ENCODE measurements around the gene MAD2L1BP. TPM values are rescaled to one million over a fixed set of nuclear protein-coding genes. Genes with fewer than 3 reads are reported as not detected.

Gene MAD2L1BP
- total and polyA plus RNA-seq, 2 of the 13 experiments (the other 11 are each of a cell fraction or from before 2014, with no cell fraction given), result 54.2 to 55.5 TPM

DNA sequence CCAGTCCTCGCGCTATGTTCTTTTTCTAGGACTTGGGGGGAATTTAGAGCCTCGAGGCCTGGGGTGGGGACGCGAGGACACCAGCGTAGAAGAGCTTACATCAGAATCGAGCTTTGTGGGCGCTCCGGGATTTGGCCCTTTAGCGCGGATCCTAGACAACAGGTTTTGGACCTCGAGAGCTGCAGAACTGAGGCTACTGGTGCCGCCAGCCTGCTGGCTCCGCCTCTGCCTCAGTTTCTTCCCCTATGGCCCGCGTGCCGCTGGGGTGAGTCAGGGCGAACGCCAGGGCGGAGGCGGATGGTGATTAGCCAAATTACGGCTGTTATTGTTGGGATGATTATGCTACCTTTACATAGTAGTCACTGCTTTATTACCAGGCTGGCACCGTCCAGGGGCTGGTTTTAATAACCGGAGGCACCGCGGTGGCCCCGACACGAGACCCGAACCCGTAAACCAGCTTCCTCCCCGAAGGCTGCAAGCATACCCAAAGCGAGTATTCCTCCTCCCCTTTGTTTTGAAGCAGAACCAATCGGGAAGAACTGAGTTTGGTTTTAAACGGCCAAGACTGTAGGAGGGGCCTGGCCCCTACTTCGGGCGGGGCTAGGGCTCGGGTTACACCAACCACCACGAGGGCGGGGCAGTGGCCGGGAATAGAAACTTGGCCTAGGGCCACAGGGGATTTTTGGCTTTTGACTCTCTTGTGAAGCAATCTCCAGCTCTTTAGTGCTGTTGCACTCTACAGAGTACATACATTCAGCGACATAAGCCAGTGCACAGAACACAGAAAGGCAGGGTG, 5.9 kb upstream of the MAD2L1BP start (continued):
- TF ChIP-seq, protein P1, sequence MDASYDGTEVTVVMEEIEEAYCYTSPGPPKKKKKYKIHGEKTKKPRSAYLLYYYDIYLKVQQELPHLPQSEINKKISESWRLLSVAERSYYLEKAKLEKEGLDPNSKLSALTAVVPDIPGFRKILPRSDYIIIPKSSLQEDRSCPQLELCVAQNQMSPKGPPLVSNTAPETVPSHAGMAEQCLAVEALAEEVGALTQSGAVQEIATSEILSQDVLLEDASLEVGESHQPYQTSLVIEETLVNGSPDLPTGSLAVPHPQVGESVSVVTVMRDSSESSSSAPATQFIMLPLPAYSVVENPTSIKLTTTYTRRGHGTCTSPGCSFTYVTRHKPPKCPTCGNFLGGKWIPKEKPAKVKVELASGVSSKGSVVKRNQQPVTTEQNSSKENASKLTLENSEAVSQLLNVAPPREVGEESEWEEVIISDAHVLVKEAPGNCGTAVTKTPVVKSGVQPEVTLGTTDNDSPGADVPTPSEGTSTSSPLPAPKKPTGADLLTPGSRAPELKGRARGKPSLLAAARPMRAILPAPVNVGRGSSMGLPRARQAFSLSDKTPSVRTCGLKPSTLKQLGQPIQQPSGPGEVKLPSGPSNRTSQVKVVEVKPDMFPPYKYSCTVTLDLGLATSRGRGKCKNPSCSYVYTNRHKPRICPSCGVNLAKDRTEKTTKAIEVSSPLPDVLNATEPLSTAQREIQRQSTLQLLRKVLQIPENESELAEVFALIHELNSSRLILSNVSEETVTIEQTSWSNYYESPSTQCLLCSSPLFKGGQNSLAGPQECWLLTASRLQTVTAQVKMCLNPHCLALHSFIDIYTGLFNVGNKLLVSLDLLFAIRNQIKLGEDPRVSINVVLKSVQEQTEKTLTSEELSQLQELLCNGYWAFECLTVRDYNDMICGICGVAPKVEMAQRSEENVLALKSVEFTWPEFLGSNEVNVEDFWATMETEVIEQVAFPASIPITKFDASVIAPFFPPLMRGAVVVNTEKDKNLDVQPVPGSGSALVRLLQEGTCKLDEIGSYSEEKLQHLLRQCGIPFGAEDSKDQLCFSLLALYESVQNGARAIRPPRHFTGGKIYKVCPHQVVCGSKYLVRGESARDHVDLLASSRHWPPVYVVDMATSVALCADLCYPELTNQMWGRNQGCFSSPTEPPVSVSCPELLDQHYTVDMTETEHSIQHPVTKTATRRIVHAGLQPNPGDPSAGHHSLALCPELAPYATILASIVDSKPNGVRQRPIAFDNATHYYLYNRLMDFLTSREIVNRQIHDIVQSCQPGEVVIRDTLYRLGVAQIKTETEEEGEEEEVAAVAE (CRISPR knock-in tag; IDR thresholded peaks at IDR 0.05; ENCODE audit: borderline replicate concordance), result no peak; the same call in 1 of the 2 replicates
- peak; percentile 96 for TF ChIP-seq SIX1 (CRISPR knock-in tag; IDR thresholded peaks at IDR 0.05; ENCODE audit: borderline replicate concordance)
- no peak for TF ChIP-seq ZNF850 (CRISPR knock-in tag; conservative IDR thresholded peaks at IDR 0.05)
- no peak; the same call in 1 of the 2 replicates for TF ChIP-seq ZNF678 (CRISPR knock-in tag; IDR thresholded peaks at IDR 0.05)
- no peak for TF ChIP-seq NR2F1 (CRISPR knock-in tag; IDR thresholded peaks at IDR 0.05)
- 0 out of 2 replicates have a peak, but pooled peaks have one; percentile 56 for TF ChIP-seq XBP1 (CRISPR knock-in tag; IDR thresholded peaks at IDR 0.05)
- no peak for TF ChIP-seq SMC3 (IDR thresholded peaks at IDR 0.05; ENCODE audit: low read length)
- peak; percentile 60 for TF ChIP-seq ZNF317 (CRISPR knock-in tag; IDR thresholded peaks at IDR 0.05)
- TF ChIP-seq NR2F6 (IDR thresholded peaks at IDR 0.05), result no peak
- 0 out of 2 replicates have a peak, but pooled peaks have one; percentile 20 for TF ChIP-seq NR2F6 (CRISPR knock-in tag; IDR thresholded peaks at IDR 0.05)
- TF ChIP-seq PAWR (CRISPR knock-in tag; IDR thresholded peaks at IDR 0.05; ENCODE audit: borderline replicate concordance), result 0 out of 2 replicates have a peak, but pooled peaks have one; percentile 94
- TF ChIP-seq TRIM24 (CRISPR knock-in tag; IDR thresholded peaks at IDR 0.05), result no peak
- TF ChIP-seq EEA1 (CRISPR knock-in tag; IDR thresholded peaks at IDR 0.05; ENCODE audit: borderline replicate concordance), result no peak
- TF ChIP-seq NPAS2 (CRISPR knock-in tag; IDR thresholded peaks at IDR 0.05; ENCODE audit: borderline replicate concordance), result no peak
- peak; percentile 74; the same call in 1 of the 2 replicates for TF ChIP-seq SMAD3 (CRISPR knock-in tag; IDR thresholded peaks at IDR 0.05)
- TF ChIP-seq ZNF878 (CRISPR knock-in tag; IDR thresholded peaks at IDR 0.05), result peak; percentile 90
- peak; percentile 81; the same call in 1 of the 2 replicates for TF ChIP-seq MYNN (CRISPR knock-in tag; IDR thresholded peaks at IDR 0.05; ENCODE audit: low read depth)
- TF ChIP-seq, protein P2, sequence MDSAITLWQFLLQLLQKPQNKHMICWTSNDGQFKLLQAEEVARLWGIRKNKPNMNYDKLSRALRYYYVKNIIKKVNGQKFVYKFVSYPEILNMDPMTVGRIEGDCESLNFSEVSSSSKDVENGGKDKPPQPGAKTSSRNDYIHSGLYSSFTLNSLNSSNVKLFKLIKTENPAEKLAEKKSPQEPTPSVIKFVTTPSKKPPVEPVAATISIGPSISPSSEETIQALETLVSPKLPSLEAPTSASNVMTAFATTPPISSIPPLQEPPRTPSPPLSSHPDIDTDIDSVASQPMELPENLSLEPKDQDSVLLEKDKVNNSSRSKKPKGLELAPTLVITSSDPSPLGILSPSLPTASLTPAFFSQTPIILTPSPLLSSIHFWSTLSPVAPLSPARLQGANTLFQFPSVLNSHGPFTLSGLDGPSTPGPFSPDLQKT (CRISPR knock-in tag; IDR thresholded peaks at IDR 0.05; ENCODE audit: borderline replicate concordance), result no peak
- TF ChIP-seq NR1H2 (CRISPR knock-in tag; IDR thresholded peaks at IDR 0.05; ENCODE audit: borderline replicate concordance, low read depth), result no peak
- TF ChIP-seq ETV6 (CRISPR knock-in tag; conservative IDR thresholded peaks at IDR 0.05), result 0 out of 2 replicates have a peak, but pooled peaks have one; percentile 26
- TF ChIP-seq, protein P3, sequence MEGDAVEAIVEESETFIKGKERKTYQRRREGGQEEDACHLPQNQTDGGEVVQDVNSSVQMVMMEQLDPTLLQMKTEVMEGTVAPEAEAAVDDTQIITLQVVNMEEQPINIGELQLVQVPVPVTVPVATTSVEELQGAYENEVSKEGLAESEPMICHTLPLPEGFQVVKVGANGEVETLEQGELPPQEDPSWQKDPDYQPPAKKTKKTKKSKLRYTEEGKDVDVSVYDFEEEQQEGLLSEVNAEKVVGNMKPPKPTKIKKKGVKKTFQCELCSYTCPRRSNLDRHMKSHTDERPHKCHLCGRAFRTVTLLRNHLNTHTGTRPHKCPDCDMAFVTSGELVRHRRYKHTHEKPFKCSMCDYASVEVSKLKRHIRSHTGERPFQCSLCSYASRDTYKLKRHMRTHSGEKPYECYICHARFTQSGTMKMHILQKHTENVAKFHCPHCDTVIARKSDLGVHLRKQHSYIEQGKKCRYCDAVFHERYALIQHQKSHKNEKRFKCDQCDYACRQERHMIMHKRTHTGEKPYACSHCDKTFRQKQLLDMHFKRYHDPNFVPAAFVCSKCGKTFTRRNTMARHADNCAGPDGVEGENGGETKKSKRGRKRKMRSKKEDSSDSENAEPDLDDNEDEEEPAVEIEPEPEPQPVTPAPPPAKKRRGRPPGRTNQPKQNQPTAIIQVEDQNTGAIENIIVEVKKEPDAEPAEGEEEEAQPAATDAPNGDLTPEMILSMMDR (CRISPR knock-in tag; IDR thresholded peaks at IDR 0.05), result no peak; the same call in 1 of the 2 replicates
- TF ChIP-seq ZNF510 (CRISPR knock-in tag; IDR thresholded peaks at IDR 0.05; ENCODE audit: low read depth), result peak; percentile 71; the same call in 1 of the 2 replicates
- peak; percentile 40; the same call in 1 of the 2 replicates for TF ChIP-seq ZNF20 (CRISPR knock-in tag; IDR thresholded peaks at IDR 0.05)
